22Rv1 (cell line): ENCODE results near the gene VSX2.

Experiments used
- H3K27ac ChIP-seq: fragments of 450-650 bp; 2 replicates; pipeline ENCODE4 v1.5.1; 2017
- ZFX ChIP-seq: fragments of 450-650 bp; IDR thresholded peaks from 2 replicates; pipeline ENCODE4 v1.6.1; 2017; ENCODE audit warnings: antibody characterized with exemption, borderline replicate concordance
- TF ChIP-seq, protein P1 (sequence below): fragments of 450-650 bp; IDR thresholded peaks from 2 replicates; pipeline ENCODE4 v1.5.1; 2017; ENCODE audit warnings: mild to moderate bottlenecking

VSX2 gene

DNA sequence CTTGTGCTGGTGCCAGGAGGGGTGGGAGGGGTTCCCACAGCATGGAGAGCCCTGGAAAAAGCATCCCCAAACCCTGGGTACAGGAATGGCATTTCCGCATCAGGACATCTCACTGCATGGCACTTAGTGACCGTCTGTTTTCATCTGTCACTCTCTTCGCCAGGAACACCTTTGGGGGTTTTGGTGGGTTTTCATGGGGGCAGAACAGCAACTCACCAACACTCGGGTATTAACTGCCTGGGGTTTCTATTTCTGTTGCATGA lies 3.5 kb downstream of the VSX2 start:
- no peak for TF ChIP-seq ZFX
- TF ChIP-seq, protein P1, sequence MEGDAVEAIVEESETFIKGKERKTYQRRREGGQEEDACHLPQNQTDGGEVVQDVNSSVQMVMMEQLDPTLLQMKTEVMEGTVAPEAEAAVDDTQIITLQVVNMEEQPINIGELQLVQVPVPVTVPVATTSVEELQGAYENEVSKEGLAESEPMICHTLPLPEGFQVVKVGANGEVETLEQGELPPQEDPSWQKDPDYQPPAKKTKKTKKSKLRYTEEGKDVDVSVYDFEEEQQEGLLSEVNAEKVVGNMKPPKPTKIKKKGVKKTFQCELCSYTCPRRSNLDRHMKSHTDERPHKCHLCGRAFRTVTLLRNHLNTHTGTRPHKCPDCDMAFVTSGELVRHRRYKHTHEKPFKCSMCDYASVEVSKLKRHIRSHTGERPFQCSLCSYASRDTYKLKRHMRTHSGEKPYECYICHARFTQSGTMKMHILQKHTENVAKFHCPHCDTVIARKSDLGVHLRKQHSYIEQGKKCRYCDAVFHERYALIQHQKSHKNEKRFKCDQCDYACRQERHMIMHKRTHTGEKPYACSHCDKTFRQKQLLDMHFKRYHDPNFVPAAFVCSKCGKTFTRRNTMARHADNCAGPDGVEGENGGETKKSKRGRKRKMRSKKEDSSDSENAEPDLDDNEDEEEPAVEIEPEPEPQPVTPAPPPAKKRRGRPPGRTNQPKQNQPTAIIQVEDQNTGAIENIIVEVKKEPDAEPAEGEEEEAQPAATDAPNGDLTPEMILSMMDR = no peak
- no peak overlapping the region for H3K27ac ChIP-seq

DNA sequence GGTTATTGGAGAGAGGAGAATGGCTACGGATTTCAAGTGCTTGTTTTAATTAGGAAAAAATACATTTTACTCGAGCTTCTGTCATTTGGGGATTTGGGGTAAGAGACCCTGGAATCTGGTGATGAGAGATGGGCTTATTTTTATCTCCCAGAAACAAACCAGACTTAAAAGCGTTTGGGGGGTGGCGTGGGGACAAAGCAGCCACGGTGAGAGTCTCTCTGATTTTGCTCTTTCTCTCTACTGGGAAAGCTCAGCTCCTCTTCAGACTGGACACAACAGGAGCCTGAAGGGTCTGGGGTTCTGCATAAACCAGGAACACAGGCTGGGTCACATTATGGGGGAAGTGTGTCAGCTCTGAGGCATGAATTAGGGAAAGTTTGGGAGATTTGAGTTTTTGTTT lies 3.8 kb downstream of the VSX2 start:
- no peak overlapping the region for H3K27ac ChIP-seq
- no peak for TF ChIP-seq ZFX
- TF ChIP-seq, protein P1 = no peak

DNA sequence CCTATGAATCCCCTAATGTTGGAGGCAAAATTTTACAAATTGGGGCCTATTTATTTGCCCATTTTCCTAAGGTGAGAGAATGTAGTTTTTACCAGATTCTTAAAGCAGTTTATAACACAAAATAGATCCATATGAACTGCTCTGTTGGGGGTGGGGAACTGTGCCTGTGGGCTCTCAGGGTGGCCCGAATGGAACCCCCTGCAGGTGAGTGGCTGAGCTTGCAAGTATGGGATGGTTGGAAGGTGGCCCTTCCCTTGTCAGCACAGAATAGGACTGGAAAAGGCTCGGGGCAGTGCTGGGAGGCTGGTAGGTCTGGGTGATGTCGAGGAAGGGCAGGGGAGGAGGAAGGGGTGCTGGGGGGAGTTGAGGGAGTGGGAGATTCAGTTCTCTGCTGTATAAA lies 4.9 kb downstream of the VSX2 start:
- no peak overlapping the region for H3K27ac ChIP-seq
- TF ChIP-seq, protein P1 = peak; percentile 8; the same call in 1 of the 2 replicates
- no peak for TF ChIP-seq ZFX

DNA sequence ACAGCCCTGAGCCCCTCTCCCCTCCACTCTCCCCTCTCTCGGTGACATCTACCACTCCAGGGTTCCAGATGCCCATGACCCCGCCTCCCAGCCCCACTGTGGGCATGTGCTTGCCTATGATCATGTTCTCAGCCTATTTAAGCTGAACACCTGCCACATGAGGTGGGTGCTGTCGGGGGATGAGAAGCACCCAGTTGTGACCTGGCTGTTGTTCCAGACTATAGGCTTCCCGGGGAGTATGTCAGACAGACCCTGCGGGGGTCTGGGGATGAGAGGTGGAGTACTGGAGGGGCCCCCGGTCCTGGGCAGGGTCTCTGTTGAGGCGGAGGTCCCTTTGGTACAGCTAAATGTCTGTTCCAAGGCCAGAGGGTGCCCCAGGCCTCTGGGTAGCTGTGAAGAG lies 6.0 kb downstream of the VSX2 start:
- H3K27ac ChIP-seq = no peak overlapping the region
- no peak for TF ChIP-seq ZFX
- TF ChIP-seq, protein P1 = no peak

DNA sequence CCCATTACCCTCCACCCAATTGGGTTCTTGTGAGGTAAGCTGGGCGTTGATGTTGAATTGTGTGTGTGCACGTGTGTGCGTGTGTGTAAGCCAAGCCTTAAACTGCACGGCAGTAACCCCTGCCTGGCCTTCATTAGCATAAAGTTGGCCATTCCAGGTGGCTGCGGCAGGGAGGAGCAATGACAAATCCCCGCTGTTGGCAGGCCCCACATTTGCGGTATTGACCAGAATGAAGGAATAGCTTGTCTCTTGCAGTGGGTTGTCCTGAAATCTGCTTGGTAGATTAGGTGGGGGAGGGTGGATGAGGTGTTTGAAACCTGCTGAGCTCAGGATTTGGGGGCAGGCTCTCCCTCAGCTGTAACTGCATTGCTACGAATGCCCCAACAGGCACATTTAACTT lies 7.3 kb downstream of the VSX2 start:
- H3K27ac ChIP-seq = no peak overlapping the region
- TF ChIP-seq, protein P1 = no peak
- no peak for TF ChIP-seq ZFX

DNA sequence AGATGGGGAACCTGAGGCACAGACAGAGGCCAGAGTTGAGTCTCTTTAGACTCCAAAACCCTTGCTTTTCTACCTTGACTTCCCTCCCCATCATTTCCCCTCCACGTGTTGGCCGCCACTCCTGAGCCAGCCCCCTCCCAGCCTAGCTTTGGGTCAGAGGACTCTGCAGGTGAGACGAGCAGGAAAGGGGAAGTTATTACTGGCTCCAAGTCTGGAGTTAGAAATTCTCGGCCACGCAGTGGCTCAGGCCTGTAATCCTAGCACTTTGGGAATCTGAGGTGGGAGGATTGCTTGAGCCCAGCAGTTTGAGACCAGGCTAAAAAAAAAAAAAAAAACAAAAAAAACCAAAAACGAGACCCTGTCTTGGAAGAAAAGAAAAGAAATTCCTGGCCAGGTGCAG lies 8.8 kb downstream of the VSX2 start:
- TF ChIP-seq ZFX = no peak
- TF ChIP-seq, protein P1 = no peak
- H3K27ac ChIP-seq = no peak overlapping the region

DNA sequence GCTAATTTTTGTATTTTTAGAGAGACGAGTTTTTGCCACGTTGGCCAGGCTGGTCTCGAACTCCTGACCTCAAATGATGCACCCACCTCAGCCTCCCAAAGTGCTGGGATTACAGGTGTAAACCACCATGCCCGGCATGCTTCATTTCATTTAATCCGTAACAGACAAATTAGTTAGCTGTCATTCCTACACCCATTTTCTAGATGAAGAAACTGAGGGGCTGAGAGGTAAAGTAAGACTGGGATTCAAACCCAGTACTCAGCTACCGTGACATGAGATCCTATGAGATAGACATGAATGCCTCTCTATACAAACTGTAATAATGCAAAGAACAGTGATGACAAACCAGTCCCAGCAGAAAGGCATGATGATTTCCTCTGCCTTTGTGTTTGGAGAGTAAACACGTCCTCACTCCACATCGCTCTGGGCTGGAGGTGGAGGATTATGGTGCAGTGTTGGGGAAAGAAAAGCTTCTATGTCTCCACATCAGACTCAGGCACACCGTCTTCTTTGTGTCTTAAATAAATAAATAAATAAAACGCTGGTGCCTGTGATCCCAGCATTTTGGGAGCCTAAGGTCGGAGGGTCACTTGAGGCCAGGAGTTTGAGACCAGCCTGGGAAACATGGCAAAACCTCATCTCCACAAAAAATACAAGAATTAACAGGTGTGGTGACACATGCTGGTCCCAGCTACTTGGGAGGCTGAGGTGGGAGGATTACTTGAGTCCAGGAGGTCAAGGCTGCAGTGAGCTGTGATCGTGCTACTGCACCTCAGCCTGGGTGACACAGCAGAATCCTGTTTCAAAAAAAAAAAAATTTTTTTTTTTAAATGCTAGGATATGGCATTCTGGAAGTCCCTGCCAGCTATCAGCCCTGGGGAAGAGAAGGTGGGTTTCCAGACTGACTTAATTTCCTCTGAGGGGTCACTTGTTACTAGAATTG lies 10.5 kb downstream of the VSX2 start:
- no peak overlapping the region for H3K27ac ChIP-seq
- no peak for TF ChIP-seq ZFX
- TF ChIP-seq, protein P1 = no peak
